ENCODE results near the gene P2RY13.
A peak's percentile ranks its signal among the peaks of the same experiment; 100 is the strongest.

Gene P2RY13

GRCh38 chr3:151289445-151289844 lies 39.9 kb downstream of the P2RY13 start:
- DNase-seq, result no peak

GRCh38 chr3:151285940-151286339 lies 43.4 kb downstream of the P2RY13 start:
- no peak for DNase-seq

GRCh38 chr3:151283907-151284461 lies 45.4 kb downstream of the P2RY13 start:
- DNase-seq, result no peak

- no peak for DNase-seq
Observed at GRCh38 chr3:151283387-151283786, 46.0 kb downstream of the P2RY13 start.

GRCh38 chr3:151282921-151283320 lies 46.4 kb downstream of the P2RY13 start:
- no peak for DNase-seq

GRCh38 chr3:151281671-151282324 lies 47.6 kb downstream of the P2RY13 start:
- no peak for DNase-seq

- no peak for DNase-seq
Observed at GRCh38 chr3:151278230-151278629, 51.1 kb downstream of the P2RY13 start, which contains the start of gene P2RY14. Gene P2RY14 (minus strand): TSS chr3:151278542. CDS start chr3:151214316, 64,226 bp downstream.

GRCh38 chr3:151276687-151277042 lies 52.7 kb downstream of the P2RY13 start:
- DNase-seq, result peak; percentile 43
